Coronary artery (tissue), 2 donors: ENCODE measurements around the gene ISCU.
"Not testable (repeated sequence)": the region's sequence is repeated elsewhere in the genome, so short reads cannot be mapped to it uniquely, and the experiment has no call there.

Experiments used
- DNase-seq: peaks from one replicate; pipeline ENCODE4 v3.0.0-alpha.2; 2017; ENCODE audit warnings: low spot score
- H3K27ac ChIP-seq, 2 donors: fragments of 200-600 bp; sonication (generic); one replicate each; pipeline ENCODE4 v1.5.1; 2016 to 2019
- H3K4me3 ChIP-seq: fragments of 200-600 bp; sonication (generic); 2 replicates; pipeline ENCODE4 v1.5.1; 2016; ENCODE audit warnings: mild to moderate bottlenecking, moderate library complexity
- TF ChIP-seq, protein P1 (sequence below): fragments of 200-600 bp; sonication (generic); IDR thresholded peaks from one replicate; pipeline ENCODE4 v1.5.1; 2019; ENCODE audit warnings: antibody characterized with exemption

The ISCU gene

GRCh38 chr12:108583991-108584390 is 21.6 kb downstream of the ISCU start:
- TF ChIP-seq, protein P1, sequence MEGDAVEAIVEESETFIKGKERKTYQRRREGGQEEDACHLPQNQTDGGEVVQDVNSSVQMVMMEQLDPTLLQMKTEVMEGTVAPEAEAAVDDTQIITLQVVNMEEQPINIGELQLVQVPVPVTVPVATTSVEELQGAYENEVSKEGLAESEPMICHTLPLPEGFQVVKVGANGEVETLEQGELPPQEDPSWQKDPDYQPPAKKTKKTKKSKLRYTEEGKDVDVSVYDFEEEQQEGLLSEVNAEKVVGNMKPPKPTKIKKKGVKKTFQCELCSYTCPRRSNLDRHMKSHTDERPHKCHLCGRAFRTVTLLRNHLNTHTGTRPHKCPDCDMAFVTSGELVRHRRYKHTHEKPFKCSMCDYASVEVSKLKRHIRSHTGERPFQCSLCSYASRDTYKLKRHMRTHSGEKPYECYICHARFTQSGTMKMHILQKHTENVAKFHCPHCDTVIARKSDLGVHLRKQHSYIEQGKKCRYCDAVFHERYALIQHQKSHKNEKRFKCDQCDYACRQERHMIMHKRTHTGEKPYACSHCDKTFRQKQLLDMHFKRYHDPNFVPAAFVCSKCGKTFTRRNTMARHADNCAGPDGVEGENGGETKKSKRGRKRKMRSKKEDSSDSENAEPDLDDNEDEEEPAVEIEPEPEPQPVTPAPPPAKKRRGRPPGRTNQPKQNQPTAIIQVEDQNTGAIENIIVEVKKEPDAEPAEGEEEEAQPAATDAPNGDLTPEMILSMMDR, result no peak
- DNase-seq, result no peak
- Histone ChIP-seq H3K27ac (no peak overlapping the region), H3K4me3 (no peak overlapping the region)

- Histone ChIP-seq H3K27ac (no peak overlapping the region), H3K4me3 (no peak overlapping the region)
- DNase-seq, result no peak
- TF ChIP-seq, protein P1, result no peak
Observed at GRCh38 chr12:108584456-108585065, 22.2 kb downstream of the ISCU start.

DNA sequence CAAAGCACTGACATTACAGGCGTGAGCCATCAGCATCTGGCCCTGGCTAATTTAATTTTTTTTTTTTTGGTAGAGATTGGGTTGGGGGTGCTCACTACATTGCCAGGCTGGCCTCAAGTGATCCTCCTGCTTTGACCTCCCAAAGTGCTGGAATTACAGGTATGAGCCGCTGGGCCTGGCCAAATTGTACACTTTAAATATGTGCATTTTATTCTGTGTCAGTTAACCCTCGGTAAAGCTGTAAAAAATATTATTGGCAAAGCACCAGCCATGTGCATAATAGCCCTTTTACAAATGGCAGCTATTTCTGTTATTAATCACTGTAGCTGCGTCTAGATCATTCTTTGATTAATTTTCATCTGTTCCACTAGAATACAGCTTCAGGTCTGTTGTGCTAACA is 23.5 kb downstream of the ISCU start:
- Histone ChIP-seq H3K4me3 (no peak overlapping the region), H3K27ac (no peak overlapping the region)
- TF ChIP-seq, protein P1, result no peak
- no peak for DNase-seq

- DNase-seq, result no peak
- TF ChIP-seq, protein P1, result no peak
Observed at GRCh38 chr12:108586306-108586705, 23.9 kb downstream of the ISCU start.

GRCh38 chr12:108587826-108588225 is 25.4 kb downstream of the ISCU start:
- no peak overlapping the region for H3K27ac ChIP-seq
- TF ChIP-seq, protein P1, result no peak
- DNase-seq, result no peak
- H3K4me3 ChIP-seq, result no peak overlapping the region

More at GRCh38 chr12:108586306-108586705, 23.9 kb downstream of the ISCU start:
- Histone ChIP-seq H3K4me3 (no peak overlapping the region), H3K27ac (no peak overlapping the region)

DNA sequence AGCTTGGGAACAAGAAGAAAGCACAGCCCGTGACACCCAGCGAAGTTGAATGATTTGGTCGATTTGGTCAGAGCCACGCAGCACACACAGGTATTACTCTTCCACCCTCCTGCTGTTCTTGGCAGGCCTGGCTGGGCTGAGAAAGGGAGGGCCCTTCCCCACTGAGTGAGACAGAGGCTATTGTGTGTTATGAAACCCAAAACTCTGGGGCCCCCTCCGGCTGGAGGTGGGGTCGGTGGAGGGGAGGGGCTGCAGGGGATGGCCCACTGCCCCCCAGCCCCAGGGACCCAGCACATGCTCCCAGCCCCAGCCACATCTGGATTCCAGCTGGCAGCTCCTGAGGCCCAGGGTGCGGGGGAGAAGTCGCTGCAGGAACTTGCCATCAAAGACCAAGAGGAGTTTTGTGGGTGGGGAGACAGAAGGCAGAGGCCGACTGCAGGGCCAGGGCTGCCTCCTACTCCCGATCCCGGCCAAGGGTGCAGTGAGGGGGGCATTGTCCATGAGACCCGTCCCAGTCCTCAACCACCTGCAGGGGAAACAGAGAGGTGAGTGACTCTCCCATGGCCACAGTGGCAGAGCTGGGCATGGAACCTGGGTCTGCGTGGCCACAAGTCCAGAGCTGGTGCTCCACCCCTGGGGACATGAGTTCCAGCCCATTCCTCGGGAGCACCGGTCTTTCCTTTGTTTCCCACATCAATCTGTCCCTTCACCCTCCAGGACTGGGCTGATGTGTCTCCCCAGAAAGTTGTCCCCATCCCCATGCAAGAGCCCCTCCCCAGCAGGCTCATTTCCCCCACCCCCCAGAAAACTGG is 26.8 kb downstream of the ISCU start:
- DNase-seq, result no peak
- Histone ChIP-seq H3K27ac (no peak overlapping the region), H3K4me3 (no peak overlapping the region)
- TF ChIP-seq, protein P1, result no peak

DNA sequence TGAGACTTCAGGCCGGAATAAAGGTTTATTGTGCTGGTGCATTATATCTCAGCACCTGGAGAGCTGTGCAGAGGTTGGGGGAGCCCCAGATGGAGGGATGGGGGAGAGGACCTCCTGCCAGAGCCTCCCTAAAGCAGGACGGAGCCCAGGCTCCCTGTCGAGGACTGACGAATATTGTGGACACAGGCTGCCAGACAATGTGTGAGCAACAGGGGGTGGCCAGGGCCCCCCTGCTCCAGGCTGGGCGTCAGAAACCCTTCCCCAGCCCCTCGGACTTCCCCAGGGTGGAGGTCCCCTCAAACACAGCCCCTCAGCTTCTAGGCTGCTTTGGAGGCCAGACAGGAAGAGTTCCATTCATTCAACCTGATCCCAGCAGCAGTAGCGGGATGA is 27.4 kb downstream of the ISCU start:
- no peak for DNase-seq
- Histone ChIP-seq H3K4me3 (no peak overlapping the region), H3K27ac (no peak overlapping the region)
- TF ChIP-seq, protein P1, result no peak

DNA sequence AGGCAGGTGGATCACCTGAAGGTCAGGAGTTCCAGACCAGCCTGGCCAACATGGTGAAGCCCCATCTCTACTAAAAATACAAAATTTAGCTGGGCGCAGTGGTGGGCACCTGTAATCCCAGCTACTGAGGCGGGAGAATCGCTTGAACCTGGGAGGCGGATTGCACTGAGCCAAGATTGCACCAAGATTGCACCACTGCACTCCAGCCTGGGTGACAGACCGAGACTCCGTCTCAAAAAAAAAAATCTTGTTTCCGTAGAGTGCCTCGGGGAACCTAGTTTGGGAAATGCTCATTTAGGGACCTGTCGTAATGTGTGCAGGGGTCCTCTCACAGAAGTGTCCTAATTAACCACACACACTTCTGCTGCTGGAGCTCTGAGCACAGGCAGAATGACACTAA is 28.1 kb downstream of the ISCU start:
- not testable (repeated sequence) for H3K27ac ChIP-seq, H3K4me3 ChIP-seq, DNase-seq
